Adrenal gland (tissue), 12 donors: ENCODE results near the gene MYH7. TPM values are rescaled to one million over a fixed set of nuclear protein-coding genes. Genes with fewer than 3 reads are reported as not detected.

ENCODE experiments used
- DNase-seq, 7 donors: peaks; one replicate each; pipeline ENCODE4 v3.0.0-alpha.2; 2019 to 2020
- H3K27ac ChIP-seq, 5 donors: fragments of 200-600 bp; sonication (generic) in 4 of 5; 1 replicate in 3 of 5; 2 replicates in 2 of 5; pipeline versions ENCODE4 v1.5.1 to v1.8.0; 2016 to 2020; ENCODE audit warnings: mild to moderate bottlenecking in 1 of 5
- H3K27me3 ChIP-seq: fragments of 200-600 bp; 2 replicates; pipeline ENCODE4 v1.8.0; 2021
- H3K36me3 ChIP-seq, 2 donors: fragments of 200-600 bp; replicated peaks in 1 of 2; 1 replicate in 1 of 2; 2 replicates in 1 of 2; pipeline versions ENCODE4 v1.5.1 to v1.8.0; 2018 to 2022
- H3K4me1 ChIP-seq, 2 donors: fragments of 200-600 bp; replicated peaks in 1 of 2; 1 replicate in 1 of 2; 2 replicates in 1 of 2; pipeline versions ENCODE4 v1.5.1 to v1.8.0; 2018 to 2021
- H3K4me3 ChIP-seq, 4 donors: fragments of 200-600 bp; sonication (generic) in 3 of 4; one replicate each; pipeline ENCODE4 v1.5.1; 2016 to 2018
- H3K9me3 ChIP-seq, 3 donors: fragments of 200-600 bp; sonication (generic) in 1 of 3; replicated peaks in 1 of 3; 1 replicate in 2 of 3; 2 replicates in 1 of 3; pipeline versions ENCODE4 v1.5.1 to v1.8.0; 2016 to 2021
- CTCF ChIP-seq, 6 experiments: fragments of 450-650 bp in 4 of 6; fragments of 200-600 bp in 2 of 6; sonication (generic) in 1 of 6; IDR thresholded peaks; 1 replicate in 5 of 6; 2 replicates in 1 of 6; pipeline versions ENCODE4 v1.5.1 to v1.8.0; 2016 to 2021; ENCODE audit warnings: antibody characterized with exemption in 6 of 6, mild to moderate bottlenecking in 2 of 6, moderate library complexity in 1 of 6
- POLR2A ChIP-seq, 2 donors: fragments of 450-650 bp; IDR thresholded peaks; one replicate each; pipeline ENCODE4 v1.6.1; 2017; ENCODE audit warnings: antibody characterized with exemption in 2 of 2, mild to moderate bottlenecking in 2 of 2, moderate library complexity in 1 of 2
- WGBS, 4 donors: extraction: QIAGEN DNeasy Blood & Tissue Kit in 2 of 4; methylation state at CpG; one replicate each; pipeline versions ENCODE4 v1.1.5 to v1.1.7; 2013 to 2017; 5-methylcytosine and 5-hydroxymethylcytosine counted together
- intact Hi-C, 2 donors: fragments of 100-400 bp; cut with DNase I; formaldehyde crosslinking; loops; one replicate each; pipeline versions ENCODE4 v1.14.1 to v1.15.0; 2022 to 2023
- polyA plus RNA-seq, 3 donors: library from polyadenylated mRNA; stranded (reverse); fragments of 200-250 nt in 2 of 3; fragments of 350-450 nt in 1 of 3; fragmentation: Illumina TruSeq in 1 of 3; extraction: RNeasy Lipid Tissue Mini Kit (QIAGEN cat#74804) in 1 of 3; gene quantifications; one replicate each; pipeline ENCODE4 v1.2.3, GENCODE V29; 2013 to 2014
- total RNA-seq, 9 donors: library from RNA; depleted of rRNA in 4 of 9; stranded (reverse); fragments of >200 nt in 4 of 9; fragments of 120-200 nt in 1 of 9; fragmentation: NEBNext Ultra II Directional in 1 of 9; extraction: Animal tissue kit (Norgen Biotek cat#: 25700) in 1 of 9; gene quantifications; one replicate each; pipeline versions ENCODE4 v1.1.0 to v1.2.4, GENCODE V29; 2013 to 2023
- donor health status: healthy with polysubstance abuse.
- donor health status: Bipolar disorder and iron deficiency.
- donor health status: DM: yes; HTN: yes; CAD: no.
- donor health status: DM: no; HTN: no; CAD: no.
- donor health status: DM: no; HTN: no; CAD: no.
- donor health status: DM: yes; HTN: yes; CAD: no.

Gene MYH7
- total and polyA plus RNA-seq, 12 donors, result 0.06 to 7.1 (median 0.64) TPM; not detected in 4

- H3K9me3 ChIP-seq, result no peaks in the 10 kb centered on the region
Measured at GRCh38 chr14:23443881-23444280, 8.4 kb upstream of the MYH7 start.

DNA sequence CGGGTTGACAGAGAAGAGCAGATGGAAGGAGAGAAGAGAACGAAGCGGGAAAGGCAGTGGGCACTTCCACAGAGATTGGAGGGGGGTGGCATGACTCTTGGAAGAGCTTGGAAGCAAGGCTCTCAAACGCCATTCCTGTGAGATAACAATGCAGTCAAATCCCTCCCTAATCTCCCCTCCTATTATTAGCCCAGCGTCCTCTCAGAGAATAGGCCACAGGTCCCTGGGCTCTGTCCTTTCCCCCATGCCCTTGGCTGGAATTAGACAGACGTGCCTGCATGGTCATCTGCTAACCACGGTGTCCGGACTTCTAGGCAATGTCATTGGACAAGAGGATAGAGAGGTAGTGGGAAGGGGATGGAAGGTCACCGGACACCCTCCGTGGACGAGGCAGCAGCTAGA lies 8.0 kb upstream of the MYH7 start:
- Histone ChIP-seq H3K9me3 (no peaks in the 10 kb centered on the region), H3K4me1 (no peaks in the 10 kb centered on the region), H3K36me3 (no peaks in the 10 kb centered on the region), H3K27me3 (no peaks in the 10 kb centered on the region), H3K4me3 (no peak overlapping the region), H3K27ac (no peak overlapping the region)
- TF ChIP-seq POLR2A (IDR thresholded peaks at IDR 0.05) (no peak), CTCF (IDR thresholded peaks at IDR 0.05) (no peak)
- no peak for DNase-seq
- intact Hi-C loops, result no loop called here
- 75 to 86% (median 80%) methylated on average over 11 of the region's 11 CpGs for WGBS, 4 donors

More at GRCh38 chr14:23443881-23444280, 8.4 kb upstream of the MYH7 start:
- H3K4me1 ChIP-seq, result no peaks in the 10 kb centered on the region
- WGBS, 4 donors, result 70 to 77% (median 76%) methylated on average over 6 of the region's 6 CpGs
- no peak for TF ChIP-seq CTCF (IDR thresholded peaks at IDR 0.05)
- no peak for TF ChIP-seq POLR2A (IDR thresholded peaks at IDR 0.05)
- H3K36me3 ChIP-seq, result no peaks in the 10 kb centered on the region
- no peaks in the 10 kb centered on the region for H3K27me3 ChIP-seq
- DNase-seq, result no peak
- H3K27ac ChIP-seq, result no peak overlapping the region
- intact Hi-C loops, result no loop called here
- H3K4me3 ChIP-seq, result no peak overlapping the region

DNA sequence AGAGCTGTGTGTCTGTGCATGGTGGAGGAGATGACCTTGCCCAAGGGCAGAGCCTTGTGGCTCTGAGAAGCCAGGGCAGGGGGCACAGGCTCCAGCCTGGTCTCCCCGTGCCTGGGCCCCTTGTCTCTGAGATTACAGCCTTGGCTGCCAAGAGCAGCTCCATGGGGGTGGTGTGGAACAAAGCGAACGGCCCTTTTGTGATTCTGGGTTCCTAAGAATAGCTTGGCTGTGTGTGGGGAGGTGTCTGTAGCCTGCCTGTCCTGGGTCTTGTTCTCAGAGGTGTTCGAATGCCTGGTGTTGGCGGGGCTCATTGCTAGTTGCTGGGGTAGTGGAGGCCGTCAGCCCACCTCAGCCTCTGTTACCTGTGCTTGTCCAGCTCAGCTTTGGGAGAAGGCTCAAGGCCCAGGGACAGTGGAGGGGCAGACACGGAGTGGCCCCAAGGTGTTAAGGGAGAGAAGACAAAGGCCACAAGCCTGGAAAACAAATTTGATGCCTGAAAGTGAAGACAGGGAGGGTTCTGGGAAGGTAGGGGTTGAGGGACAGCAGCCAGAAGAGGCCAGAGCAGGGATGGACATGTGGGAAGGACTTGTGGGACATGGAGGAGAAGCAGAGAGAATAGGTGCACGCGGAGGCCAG lies 7.4 kb upstream of the MYH7 start:
- H3K4me1 ChIP-seq, result no peaks in the 10 kb centered on the region

GRCh38 chr14:23441076-23441475 lies 5.6 kb upstream of the MYH7 start:
- DNase-seq, result no peak

More for the DNA sequence above, 7.4 kb upstream of the MYH7 start:
- no peak for TF ChIP-seq CTCF (IDR thresholded peaks at IDR 0.05)
- TF ChIP-seq POLR2A (IDR thresholded peaks at IDR 0.05), result no peak
- intact Hi-C loops, result no loop called here
- no peaks in the 10 kb centered on the region for H3K36me3 ChIP-seq
- no peak overlapping the region for H3K27ac ChIP-seq
- H3K27me3 ChIP-seq, result no peaks in the 10 kb centered on the region
- WGBS, 4 donors, result 62 to 77% (median 70%) methylated on average over 9 of the region's 9 CpGs
- H3K9me3 ChIP-seq, result no peaks in the 10 kb centered on the region
- peak in 1 of 7 donors; percentile 27 for DNase-seq
- no peak overlapping the region for H3K4me3 ChIP-seq

More at GRCh38 chr14:23441076-23441475, 5.6 kb upstream of the MYH7 start:
- Histone ChIP-seq H3K27me3 (no peaks in the 10 kb centered on the region), H3K9me3 (no peaks in the 10 kb centered on the region), H3K4me3 (no peak overlapping the region), H3K36me3 (no peaks in the 10 kb centered on the region), H3K27ac (no peak overlapping the region), H3K4me1 (no peaks in the 10 kb centered on the region)
- no peak for TF ChIP-seq CTCF (IDR thresholded peaks at IDR 0.05)
- TF ChIP-seq POLR2A (IDR thresholded peaks at IDR 0.05), result no peak
- intact Hi-C loops, result no loop called here
- WGBS, 4 donors, result 40 to 51% (median 46%) methylated on average over 1 of the region's 1 CpG
